Mucosa of rectum (tissue), 2 donors: ENCODE data around the gene RABEPK.
A peak's percentile ranks its signal among the peaks of the same experiment; 100 is the strongest.
"Not testable (repeated sequence)": the region's sequence is repeated elsewhere in the genome, so short reads cannot be mapped to it uniquely, and the experiment has no call there.

Source experiments
- H3K27ac ChIP-seq, 2 donors: one replicate each; pipeline ENCODE4 v1.7.0; 2013; ENCODE audit warnings: inconsistent platforms in 2 of 2, low read depth in 2 of 2, low read length in 2 of 2
- H3K27me3 ChIP-seq, 2 donors: one replicate each; pipeline ENCODE4 v1.7.0; 2013; ENCODE audit warnings: low read length in 2 of 2; ENCODE audit not compliant: control insufficient read depth in 2 of 2, insufficient read depth in 2 of 2
- H3K36me3 ChIP-seq, 2 donors: one replicate each; pipeline ENCODE4 v1.7.0; 2013; ENCODE audit warnings: low read length in 2 of 2; ENCODE audit not compliant: control insufficient read depth in 2 of 2, insufficient read depth in 2 of 2
- H3K4me1 ChIP-seq, 2 donors: one replicate each; pipeline ENCODE4 v1.7.0; 2013; ENCODE audit warnings: low read length in 2 of 2, mild to moderate bottlenecking in 1 of 2; ENCODE audit not compliant: control insufficient read depth in 2 of 2, insufficient read depth in 2 of 2
- H3K4me3 ChIP-seq, 2 donors: one replicate each; pipeline ENCODE4 v1.7.0; 2013; ENCODE audit warnings: low read length in 2 of 2
- H3K9ac ChIP-seq, 2 donors: one replicate each; pipeline ENCODE4 v1.7.0; 2013; ENCODE audit warnings: low read length in 2 of 2, low read depth in 1 of 2, mild to moderate bottlenecking in 1 of 2
- H3K9me3 ChIP-seq, 2 donors: one replicate each; pipeline ENCODE4 v1.7.0; 2013; ENCODE audit warnings: low read length in 2 of 2; ENCODE audit not compliant: control insufficient read depth in 2 of 2
- donor health status: healthy.
- donor health status: Normal muscosa, but diverticular disease.

RABEPK gene

GRCh38 chr9:125234099-125234498, 33.8 kb downstream of the RABEPK start:
- not testable (repeated sequence) for H3K9me3 ChIP-seq, H3K27me3 ChIP-seq, H3K9ac ChIP-seq, H3K27ac ChIP-seq, H3K4me3 ChIP-seq
- peaks cover 40 to 61% of the 10 kb centered on the region in 2 donors for H3K36me3 ChIP-seq
- peaks cover 14 to 18% of the 10 kb centered on the region in 2 donors for H3K4me1 ChIP-seq

- no peak overlapping the region for H3K9ac ChIP-seq
- no peak overlapping the region for H3K27ac ChIP-seq
- no peaks in the 10 kb centered on the region for H3K27me3 ChIP-seq
- H3K4me3 ChIP-seq: peak overlapping the region in 1 of 2 donors; percentile 28
- H3K4me1 ChIP-seq: peaks cover 21 to 23% of the 10 kb centered on the region in 2 donors
- no peaks in the 10 kb centered on the region for H3K9me3 ChIP-seq
- peaks cover 43 to 54% of the 10 kb centered on the region in 2 donors for H3K36me3 ChIP-seq
Observed at GRCh38 chr9:125235804-125236519, 35.6 kb downstream of the RABEPK start.

- not testable (repeated sequence) for H3K9ac ChIP-seq
- H3K4me1 ChIP-seq: peaks cover 21 to 23% of the 10 kb centered on the region in 2 donors
- peak overlapping the region in 1 of 2 donors; percentile 28 for H3K4me3 ChIP-seq
Observed at GRCh38 chr9:125236520-125237159, 36.3 kb downstream of the RABEPK start.

GRCh38 chr9:125238127-125238914, 38.0 kb downstream of the RABEPK start:
- Histone ChIP-seq H3K36me3 (peaks cover 43 to 52% of the 10 kb centered on the region in 2 donors), H3K9me3 (no peaks in the 10 kb centered on the region), H3K9ac (no peak overlapping the region), H3K27me3 (no peaks in the 10 kb centered on the region), H3K4me1 (peaks cover 21 to 29% of the 10 kb centered on the region in 2 donors), H3K4me3 (peak overlapping the region; percentile 20 to 94), H3K27ac (no peak overlapping the region)

More at GRCh38 chr9:125236520-125237159, 36.3 kb downstream of the RABEPK start:
- H3K36me3 ChIP-seq: peaks cover 43 to 52% of the 10 kb centered on the region in 2 donors
- not testable (repeated sequence) for H3K27me3 ChIP-seq, H3K9me3 ChIP-seq, H3K27ac ChIP-seq

- Histone ChIP-seq H3K27ac (no peak overlapping the region), H3K36me3 (peaks cover 40 to 47% of the 10 kb centered on the region in 2 donors), H3K4me1 (peaks cover 21 to 29% of the 10 kb centered on the region in 2 donors), H3K4me3 (peak overlapping the region; percentile 49 to 94), H3K27me3 (no peaks in the 10 kb centered on the region), H3K9ac (no peak overlapping the region), H3K9me3 (no peaks in the 10 kb centered on the region)
Observed at GRCh38 chr9:125238915-125239446, 38.6 kb downstream of the RABEPK start.

GRCh38 chr9:125239631-125240597, 39.6 kb downstream of the RABEPK start:
- Histone ChIP-seq H3K9me3 (no peaks in the 10 kb centered on the region), H3K4me1 (peaks cover 21 to 28% of the 10 kb centered on the region in 2 donors), H3K27ac (peak overlapping the region; percentile 94 to 96), H3K9ac (peak overlapping the region; percentile 96 to 99), H3K36me3 (peaks cover 37 to 43% of the 10 kb centered on the region in 2 donors), H3K4me3 (peak overlapping the region; percentile 94 to 98), H3K27me3 (no peaks in the 10 kb centered on the region)

GRCh38 chr9:125240649-125240999, 40.3 kb downstream of the RABEPK start:
- Histone ChIP-seq H3K4me3 (peak overlapping the region; percentile 94 to 98), H3K27me3 (no peaks in the 10 kb centered on the region), H3K9me3 (no peaks in the 10 kb centered on the region), H3K27ac (peak overlapping the region; percentile 94 to 96), H3K36me3 (peaks cover 32 to 38% of the 10 kb centered on the region in 2 donors), H3K4me1 (peaks cover 21 to 27% of the 10 kb centered on the region in 2 donors), H3K9ac (peak overlapping the region; percentile 96 to 99)

- Histone ChIP-seq H3K27ac (peak within 1 kb of the TSS; percentile 94 to 96), H3K4me1 (peaks cover 21 to 27% of the 10 kb centered on the region in 2 donors), H3K27me3 (no peaks in the 10 kb centered on the region), H3K4me3 (peak within 1 kb of the TSS; percentile 94 to 98), H3K36me3 (peaks cover 26 to 32% of the 10 kb centered on the region in 2 donors), H3K9me3 (no peaks in the 10 kb centered on the region), H3K9ac (peak within 1 kb of the TSS; percentile 96 to 99)
Observed at GRCh38 chr9:125241000-125241862, 40.9 kb downstream of the RABEPK start, which contains the start of gene HSPA5. Gene HSPA5, minus strand, starts transcription at chr9:125241343. Its CDS starts 217 bp downstream, at chr9:125241126.
